Measurements from ENCODE around the gene ARHGEF16. TPM values are rescaled to one million over a fixed set of nuclear protein-coding genes. Genes with fewer than 3 reads are reported as not detected.

The ARHGEF16 gene
- total RNA-seq, 1 experiment from 2014 or later, result 11.2 TPM

DNA sequence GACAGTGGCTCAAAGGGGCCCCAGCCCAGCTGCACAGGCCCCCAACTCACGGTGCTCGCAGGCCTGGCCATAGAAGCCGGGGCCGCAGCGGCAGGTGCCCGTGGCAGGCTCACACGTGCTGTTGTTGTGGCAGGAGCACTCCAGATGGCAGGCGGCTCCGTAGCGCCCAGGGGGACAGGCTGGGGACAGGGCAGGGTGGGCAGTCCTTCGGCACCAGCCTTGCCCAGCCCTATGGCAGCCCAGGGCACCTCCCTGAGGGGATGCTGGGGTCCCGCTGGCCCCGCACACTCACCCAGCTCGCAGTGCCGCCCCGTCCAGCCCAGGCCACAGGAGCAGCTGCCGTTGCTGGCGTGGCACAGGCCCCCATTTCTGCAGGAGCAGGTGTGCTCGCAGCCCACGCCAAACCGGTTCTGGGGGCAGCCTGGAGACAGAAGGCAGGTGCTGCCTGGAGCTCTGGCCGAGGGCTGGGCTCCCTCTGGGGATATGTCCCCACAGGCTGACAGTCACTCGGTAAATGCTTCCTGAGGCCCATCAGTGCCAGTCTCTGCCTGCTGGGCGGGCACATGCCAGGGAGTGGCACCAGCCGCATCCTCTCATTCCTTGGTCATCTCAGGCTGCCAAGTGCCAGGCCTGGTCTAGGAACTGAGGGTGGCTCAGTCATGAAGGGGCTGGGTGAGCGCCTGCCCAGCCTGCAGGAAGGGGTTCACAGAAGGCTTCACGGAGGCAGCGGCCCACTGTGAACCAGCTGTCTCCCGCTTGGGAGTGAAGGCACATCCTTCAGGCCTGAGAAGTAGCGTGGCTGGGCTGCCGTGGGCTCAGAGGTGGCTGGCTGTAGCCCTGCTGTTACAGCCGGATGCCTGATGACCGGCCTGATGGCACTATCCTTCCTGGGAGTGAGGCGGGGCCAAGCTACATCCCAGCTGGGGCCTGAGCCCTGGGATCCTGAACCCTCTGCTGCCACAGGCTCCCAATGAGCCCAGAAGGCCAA is 40.1 kb downstream of the ARHGEF16 start:
- BruUV-seq (replicated peaks), result no TSS peak
- Histone ChIP-seq H3K27me3 (replicated peaks; ENCODE audit: insufficient read depth, low read depth, low read length, poor library complexity) (no peaks in the 10 kb centered on the region), H3K9me3 (ENCODE audit: low read depth, low read length, poor library complexity, severe bottlenecking) (no peaks in the 10 kb centered on the region), H3K4me3 (ENCODE audit: low read depth, low read length, poor library complexity, severe bottlenecking) (no peak overlapping the region), H3K27ac (ENCODE audit: low read depth, low read length, poor library complexity, severe bottlenecking) (no peak overlapping the region), H3K36me3 (ENCODE audit: insufficient read depth, low read length, poor library complexity, severe bottlenecking) (no peaks in the 10 kb centered on the region), H3K4me1 (ENCODE audit: insufficient read depth, low read length, poor library complexity, severe bottlenecking) (no peaks in the 10 kb centered on the region)
- CTCF ChIA-PET, result no interaction called here
- intact Hi-C loops (cut with micrococcal nuclease; ENCODE audit: unreplicated experiment), result no loop called here
- DNase-seq (ENCODE audit: low spot score), result no peak
- no peak for TF ChIP-seq EZH2 (IDR thresholded peaks at IDR 0.05; ENCODE audit: borderline replicate concordance, low read depth, low read length, poor library complexity, severe bottlenecking)
- TF ChIP-seq CTCF (conservative IDR thresholded peaks at IDR 0.05; ENCODE audit: low read depth, low read length), result no peak
- POLR2A ChIA-PET (ENCODE audit: low non-redundant PET), result no interaction called here

GRCh38 chr1:3495776-3496745 is 41.6 kb downstream of the ARHGEF16 start:
- Histone ChIP-seq H3K36me3 (ENCODE audit: insufficient read depth, low read length, poor library complexity, severe bottlenecking) (no peaks in the 10 kb centered on the region), H3K4me1 (ENCODE audit: insufficient read depth, low read length, poor library complexity, severe bottlenecking) (no peaks in the 10 kb centered on the region), H3K27ac (ENCODE audit: low read depth, low read length, poor library complexity, severe bottlenecking) (no peak overlapping the region), H3K9me3 (ENCODE audit: low read depth, low read length, poor library complexity, severe bottlenecking) (no peaks in the 10 kb centered on the region), H3K27me3 (replicated peaks; ENCODE audit: insufficient read depth, low read depth, low read length, poor library complexity) (no peaks in the 10 kb centered on the region), H3K4me3 (ENCODE audit: low read depth, low read length, poor library complexity, severe bottlenecking) (no peak overlapping the region)
- BruUV-seq (replicated peaks), result no TSS peak
- intact Hi-C loops (cut with micrococcal nuclease; ENCODE audit: unreplicated experiment), result no loop called here
- CTCF ChIA-PET, result no interaction called here
- DNase-seq (ENCODE audit: low spot score), result no peak
- POLR2A ChIA-PET (ENCODE audit: low non-redundant PET), result no interaction called here
- TF ChIP-seq CTCF (conservative IDR thresholded peaks at IDR 0.05; ENCODE audit: low read depth, low read length), result no peak
- TF ChIP-seq EZH2 (IDR thresholded peaks at IDR 0.05; ENCODE audit: borderline replicate concordance, low read depth, low read length, poor library complexity, severe bottlenecking), result no peak

DNA sequence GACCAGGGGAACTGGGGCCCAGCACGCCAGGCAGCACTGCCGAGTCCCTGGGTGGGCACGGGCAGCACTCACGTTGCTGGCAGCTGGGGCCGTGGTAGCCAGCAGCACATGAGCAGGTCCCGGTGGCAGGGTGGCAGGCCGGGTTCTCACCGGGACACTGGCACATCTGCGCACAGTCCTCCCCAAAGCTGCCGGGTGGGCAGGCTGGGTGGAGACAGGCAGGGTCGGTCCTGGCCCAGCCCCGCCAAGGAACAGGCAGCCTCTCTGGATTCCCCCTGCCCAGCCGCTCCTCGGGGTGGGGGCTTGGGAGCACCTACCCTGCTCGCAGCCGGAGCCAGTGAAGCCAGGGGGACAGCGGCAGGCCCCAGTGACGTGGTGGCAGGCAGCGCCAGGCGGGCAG is 42.5 kb downstream of the ARHGEF16 start:
- H3K27me3 ChIP-seq (replicated peaks; ENCODE audit: insufficient read depth, low read depth, low read length, poor library complexity), result no peaks in the 10 kb centered on the region
- H3K27ac ChIP-seq (ENCODE audit: low read depth, low read length, poor library complexity, severe bottlenecking), result no peak overlapping the region
- intact Hi-C loops (cut with micrococcal nuclease; ENCODE audit: unreplicated experiment), result no loop called here
- CTCF ChIA-PET, result no interaction called here
- H3K4me1 ChIP-seq (ENCODE audit: insufficient read depth, low read length, poor library complexity, severe bottlenecking), result no peaks in the 10 kb centered on the region
- no peaks in the 10 kb centered on the region for H3K9me3 ChIP-seq (ENCODE audit: low read depth, low read length, poor library complexity, severe bottlenecking)
- no peaks in the 10 kb centered on the region for H3K36me3 ChIP-seq (ENCODE audit: insufficient read depth, low read length, poor library complexity, severe bottlenecking)
- DNase-seq (ENCODE audit: low spot score), result no peak
- POLR2A ChIA-PET (ENCODE audit: low non-redundant PET), result no interaction called here
- TF ChIP-seq EZH2 (IDR thresholded peaks at IDR 0.05; ENCODE audit: borderline replicate concordance, low read depth, low read length, poor library complexity, severe bottlenecking) (no peak), CTCF (conservative IDR thresholded peaks at IDR 0.05; ENCODE audit: low read depth, low read length) (no peak)
- no peak overlapping the region for H3K4me3 ChIP-seq (ENCODE audit: low read depth, low read length, poor library complexity, severe bottlenecking)
- BruUV-seq (replicated peaks), result no TSS peak
